Type B pancreatic cell (in vitro differentiated cells): ENCODE results near the gene TNFSF10. TPM values are rescaled to one million over a fixed set of nuclear protein-coding genes. Genes with fewer than 3 reads are reported as not detected.
A peak's percentile ranks its signal among the peaks of the same experiment; 100 is the strongest.
"Not testable (repeated sequence)": the region's sequence is repeated elsewhere in the genome, so short reads cannot be mapped to it uniquely, and the experiment has no call there.

Source experiments
- DNase-seq: peaks from one replicate; pipeline ENCODE4 v3.0.0; 2021; ENCODE audit warnings: mixed read lengths; ENCODE audit not compliant: unreplicated experiment; ENCODE audit errors: extremely low spot score
- H3K27ac Mint-ChIP-seq: 2 replicates; pipeline ENCODE4 v1.8.0; 2021; ENCODE audit warnings: mild to moderate bottlenecking, mixed read lengths
- H3K27me3 Mint-ChIP-seq: 2 replicates; pipeline ENCODE4 v1.8.0; 2021; ENCODE audit warnings: mixed read lengths
- H3K36me3 Mint-ChIP-seq: 2 replicates; pipeline ENCODE4 v1.8.0; 2021; ENCODE audit warnings: mixed read lengths
- H3K4me1 Mint-ChIP-seq: one replicate; pipeline ENCODE4 v1.8.0; 2021; ENCODE audit warnings: mixed read lengths; ENCODE audit not compliant: unreplicated experiment
- H3K4me3 Mint-ChIP-seq: 2 replicates; pipeline ENCODE4 v1.8.0; 2021; ENCODE audit warnings: mild to moderate bottlenecking, mixed read lengths
- H3K9me3 Mint-ChIP-seq: 2 replicates; pipeline ENCODE4 v1.8.0; 2021; ENCODE audit warnings: mixed read lengths
- CTCF ChIP-seq: fragments of 200-600 bp; sonication (generic); conservative IDR thresholded peaks from 2 replicates; pipeline ENCODE4 v1.5.0; 2021; ENCODE audit warnings: antibody characterized with exemption, mild to moderate bottlenecking
- total RNA-seq: library from RNA; stranded (reverse); gene quantifications from 2 replicates; pipeline ENCODE4 v1.2.1, GENCODE V29; 2021; ENCODE audit warnings: low replicate concordance

Gene TNFSF10
- total RNA-seq, 1 donor from 2014 or later: 48.1 TPM

DNA sequence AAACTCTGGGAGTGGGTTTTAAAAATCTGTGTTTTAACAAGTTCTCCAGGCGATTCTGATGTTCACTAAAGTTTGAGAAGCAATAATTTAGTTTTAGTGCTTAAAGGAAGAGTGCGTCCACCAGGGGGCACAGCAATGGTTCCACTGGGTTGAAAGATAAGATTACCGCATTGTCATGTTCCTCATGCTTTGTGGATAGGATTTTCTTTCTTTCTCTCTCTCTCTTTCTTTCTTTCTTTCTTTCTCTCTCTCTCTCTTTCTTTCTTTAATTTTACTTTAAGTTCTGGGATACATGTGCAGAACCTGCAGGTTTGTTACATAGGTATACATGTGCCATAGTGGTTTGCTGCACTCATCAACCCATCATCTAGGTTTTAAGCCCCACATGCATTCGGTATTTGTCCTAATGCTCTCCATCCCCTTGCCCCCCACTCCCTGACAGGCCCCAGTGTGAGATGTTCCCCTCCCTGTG lies 33.0 kb downstream of the TNFSF10 start:
- H3K4me1 Mint-ChIP-seq, H3K27me3 Mint-ChIP-seq, H3K27ac Mint-ChIP-seq, H3K36me3 Mint-ChIP-seq, H3K4me3 Mint-ChIP-seq, H3K9me3 Mint-ChIP-seq, DNase-seq: not testable (repeated sequence)
- peak; percentile 87 for TF ChIP-seq CTCF

- H3K4me3 Mint-ChIP-seq: no peak overlapping the region
- peaks cover 3% of the 10 kb centered on the region for H3K27me3 Mint-ChIP-seq
- TF ChIP-seq CTCF: no peak
- no peak overlapping the region for H3K27ac Mint-ChIP-seq
- H3K9me3 Mint-ChIP-seq: no peaks in the 10 kb centered on the region
- no peaks in the 10 kb centered on the region for H3K36me3 Mint-ChIP-seq
- H3K4me1 Mint-ChIP-seq: peaks cover 3% of the 10 kb centered on the region
- no peak for DNase-seq
Observed at GRCh38 chr3:172478116-172478515, 45.1 kb downstream of the TNFSF10 start.

DNA sequence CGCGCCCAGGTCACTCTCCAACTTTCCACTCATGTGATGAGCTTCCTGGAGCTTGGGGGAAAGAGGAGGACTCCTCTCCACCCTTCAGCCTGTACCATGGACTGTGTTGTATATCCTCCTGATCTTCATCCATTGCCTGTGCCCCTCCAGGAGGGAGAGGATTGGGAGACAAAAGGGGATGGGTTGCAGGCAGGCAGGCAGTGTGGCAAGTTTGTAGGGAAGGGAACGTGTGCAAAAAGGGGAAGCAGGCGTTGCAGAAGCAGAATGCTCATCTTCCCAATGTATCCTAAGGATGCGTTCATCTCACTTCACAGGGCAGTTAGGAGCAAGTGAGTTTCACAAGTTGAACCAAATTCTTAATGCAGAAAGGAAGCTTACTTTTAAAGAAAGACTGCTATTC lies 46.9 kb downstream of the TNFSF10 start:
- H3K4me1 Mint-ChIP-seq: peaks cover 3% of the 10 kb centered on the region
- DNase-seq: no peak
- H3K27me3 Mint-ChIP-seq: no peaks in the 10 kb centered on the region
- no peak overlapping the region for H3K27ac Mint-ChIP-seq
- H3K9me3 Mint-ChIP-seq: no peaks in the 10 kb centered on the region
- H3K4me3 Mint-ChIP-seq: peak overlapping the region; percentile 58
- no peak for TF ChIP-seq CTCF
- H3K36me3 Mint-ChIP-seq: no peaks in the 10 kb centered on the region

DNA sequence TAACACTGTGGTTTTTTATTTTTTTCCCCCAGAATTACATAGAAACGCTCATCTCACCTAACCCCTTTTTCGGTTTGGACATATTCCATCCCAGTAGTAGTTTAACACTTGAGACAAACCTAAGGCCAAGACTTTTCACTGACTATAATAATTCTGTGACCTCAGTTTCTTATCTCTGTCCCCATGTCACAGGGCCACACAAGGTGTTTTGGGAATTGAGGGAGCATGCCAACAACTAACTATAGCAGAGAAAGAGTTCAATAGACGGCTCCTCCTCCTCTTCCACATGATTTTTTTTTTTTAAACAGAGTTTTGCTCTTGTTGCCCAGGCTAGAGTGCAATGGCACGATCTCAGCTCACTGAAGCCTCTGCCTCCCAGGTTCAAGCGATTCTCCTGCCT lies 47.5 kb downstream of the TNFSF10 start:
- Mint-ChIP-seq H3K27me3 (no peaks in the 10 kb centered on the region), H3K36me3 (no peaks in the 10 kb centered on the region), H3K4me3 (no peak overlapping the region), H3K27ac (no peak overlapping the region), H3K4me1 (peaks cover 3% of the 10 kb centered on the region), H3K9me3 (no peaks in the 10 kb centered on the region)
- no peak for TF ChIP-seq CTCF
- no peak for DNase-seq

GRCh38 chr3:172471903-172472302 lies 51.3 kb downstream of the TNFSF10 start:
- Mint-ChIP-seq H3K27ac (no peak overlapping the region), H3K9me3 (peaks cover 3% of the 10 kb centered on the region), H3K36me3 (no peaks in the 10 kb centered on the region), H3K4me1 (peaks cover 5% of the 10 kb centered on the region), H3K4me3 (no peak overlapping the region), H3K27me3 (peaks cover 5% of the 10 kb centered on the region)
- DNase-seq: no peak
- TF ChIP-seq CTCF: no peak

- DNase-seq: no peak
- peaks cover 8% of the 10 kb centered on the region for H3K4me1 Mint-ChIP-seq
- H3K27ac Mint-ChIP-seq: no peak overlapping the region
- no peak overlapping the region for H3K4me3 Mint-ChIP-seq
- TF ChIP-seq CTCF: no peak
- H3K9me3 Mint-ChIP-seq: peaks cover 6% of the 10 kb centered on the region
- H3K36me3 Mint-ChIP-seq: no peaks in the 10 kb centered on the region
- peaks cover 5% of the 10 kb centered on the region for H3K27me3 Mint-ChIP-seq
Observed at GRCh38 chr3:172470588-172470987, 52.6 kb downstream of the TNFSF10 start.
